OCI-LY7 (cell line): Measurements from ENCODE around the gene MALRD1.

Source experiments
- CTCF ChIP-seq: fragments of 200-600 bp; sonication (generic); conservative IDR thresholded peaks from 2 replicates; pipeline ENCODE4 v1.5.1; 2014; ENCODE audit warnings: mild to moderate bottlenecking, antibody characterized with exemption, low read length, moderate library complexity, mixed read lengths
- EZH2phosphoT487 ChIP-seq: fragments of 200-600 bp; sonication (generic); IDR thresholded peaks from 2 replicates; pipeline ENCODE4 v1.6.1; 2018; ENCODE audit warnings: low read depth, borderline replicate concordance, mild to moderate bottlenecking, mixed run types, antibody characterized with exemption, low read length, moderate library complexity, mixed read lengths

GRCh38 chr10:19658622-19659233, 610.1 kb downstream of the MALRD1 start:
- TF ChIP-seq CTCF (no peak), EZH2phosphoT487 (no peak)
